ENCODE results near the gene MSRB3.

Gene MSRB3

DNA sequence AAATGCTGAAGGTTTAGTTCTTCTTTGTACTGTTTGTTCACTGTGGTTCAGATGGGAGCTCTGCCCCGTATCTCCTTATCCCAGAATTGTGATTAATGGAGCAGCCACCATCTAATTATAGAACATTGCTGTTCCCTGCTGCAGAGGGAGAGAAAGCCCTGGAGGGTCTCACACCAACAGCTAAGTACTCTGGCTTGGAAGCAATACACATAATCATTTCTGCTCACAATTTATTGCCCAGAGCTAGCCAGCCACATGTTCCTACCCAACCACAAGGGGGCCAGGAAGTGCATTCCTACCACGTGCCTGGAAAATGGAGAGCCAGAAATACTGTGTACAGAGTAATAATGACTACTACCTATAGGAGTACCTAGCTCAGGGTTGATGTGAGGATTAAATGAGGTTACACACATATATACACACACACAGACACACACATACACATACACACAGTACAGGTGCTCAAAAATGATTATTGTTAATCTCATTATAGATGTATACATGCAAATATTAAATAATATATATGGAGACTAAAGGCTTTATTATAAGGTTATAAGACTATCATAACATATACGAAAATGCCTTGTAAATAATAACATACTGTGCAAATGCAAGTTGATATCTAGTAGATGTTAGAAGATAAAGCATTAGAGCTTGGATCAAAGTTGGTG is 22.3 kb downstream of the MSRB3 start:
- peaks cover 0 to 16% of the 10 kb centered on the region in 2 experiments for H3K4me1 ChIP-seq (ENCODE audit: control insufficient read depth in 1 of 2, insufficient read depth in 1 of 2, low read depth in 1 of 2, low read length in 1 of 2)
- no peak overlapping the region for H3K27ac ChIP-seq
- H3K36me3 ChIP-seq = no peaks in the 10 kb centered on the region
- no peak overlapping the region for H3K4me3 ChIP-seq (ENCODE audit: low read depth in 1 of 2, low read length in 1 of 2)
- no peaks in the 10 kb centered on the region for H3K9me3 ChIP-seq
- TF ChIP-seq, protein P1, sequence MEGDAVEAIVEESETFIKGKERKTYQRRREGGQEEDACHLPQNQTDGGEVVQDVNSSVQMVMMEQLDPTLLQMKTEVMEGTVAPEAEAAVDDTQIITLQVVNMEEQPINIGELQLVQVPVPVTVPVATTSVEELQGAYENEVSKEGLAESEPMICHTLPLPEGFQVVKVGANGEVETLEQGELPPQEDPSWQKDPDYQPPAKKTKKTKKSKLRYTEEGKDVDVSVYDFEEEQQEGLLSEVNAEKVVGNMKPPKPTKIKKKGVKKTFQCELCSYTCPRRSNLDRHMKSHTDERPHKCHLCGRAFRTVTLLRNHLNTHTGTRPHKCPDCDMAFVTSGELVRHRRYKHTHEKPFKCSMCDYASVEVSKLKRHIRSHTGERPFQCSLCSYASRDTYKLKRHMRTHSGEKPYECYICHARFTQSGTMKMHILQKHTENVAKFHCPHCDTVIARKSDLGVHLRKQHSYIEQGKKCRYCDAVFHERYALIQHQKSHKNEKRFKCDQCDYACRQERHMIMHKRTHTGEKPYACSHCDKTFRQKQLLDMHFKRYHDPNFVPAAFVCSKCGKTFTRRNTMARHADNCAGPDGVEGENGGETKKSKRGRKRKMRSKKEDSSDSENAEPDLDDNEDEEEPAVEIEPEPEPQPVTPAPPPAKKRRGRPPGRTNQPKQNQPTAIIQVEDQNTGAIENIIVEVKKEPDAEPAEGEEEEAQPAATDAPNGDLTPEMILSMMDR (IDR thresholded peaks at IDR 0.05) = no peak
- no peaks in the 10 kb centered on the region for H3K27me3 ChIP-seq

DNA sequence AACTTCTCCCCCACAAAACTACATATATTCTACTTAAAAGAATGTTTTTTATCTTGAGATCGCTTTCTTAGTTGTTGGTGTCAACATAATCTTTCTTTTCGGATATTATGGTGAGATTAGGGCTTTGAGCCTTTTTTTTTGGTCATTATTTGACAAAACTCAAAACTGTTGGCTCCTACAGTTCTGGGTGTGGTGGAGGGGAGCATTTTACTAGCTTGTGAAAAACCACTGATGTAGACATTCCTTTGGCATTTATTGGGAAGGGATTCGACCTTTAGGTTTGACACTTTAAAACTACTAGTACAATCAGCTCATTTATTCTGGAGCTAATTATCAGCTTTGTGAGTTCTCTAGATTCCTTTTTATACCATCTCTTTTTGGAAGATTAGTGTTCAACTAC is 24.4 kb downstream of the MSRB3 start:
- TF ChIP-seq, protein P1 (IDR thresholded peaks at IDR 0.05) = no peak
- H3K27ac ChIP-seq = no peak overlapping the region
- H3K36me3 ChIP-seq = no peaks in the 10 kb centered on the region
- no peaks in the 10 kb centered on the region for H3K9me3 ChIP-seq
- H3K4me1 ChIP-seq (ENCODE audit: control insufficient read depth in 1 of 2, insufficient read depth in 1 of 2, low read depth in 1 of 2, low read length in 1 of 2) = peaks cover 6 to 25% of the 10 kb centered on the region in 2 experiments
- no peak overlapping the region for H3K4me3 ChIP-seq (ENCODE audit: low read depth in 1 of 2, low read length in 1 of 2)
- no peaks in the 10 kb centered on the region for H3K27me3 ChIP-seq

DNA sequence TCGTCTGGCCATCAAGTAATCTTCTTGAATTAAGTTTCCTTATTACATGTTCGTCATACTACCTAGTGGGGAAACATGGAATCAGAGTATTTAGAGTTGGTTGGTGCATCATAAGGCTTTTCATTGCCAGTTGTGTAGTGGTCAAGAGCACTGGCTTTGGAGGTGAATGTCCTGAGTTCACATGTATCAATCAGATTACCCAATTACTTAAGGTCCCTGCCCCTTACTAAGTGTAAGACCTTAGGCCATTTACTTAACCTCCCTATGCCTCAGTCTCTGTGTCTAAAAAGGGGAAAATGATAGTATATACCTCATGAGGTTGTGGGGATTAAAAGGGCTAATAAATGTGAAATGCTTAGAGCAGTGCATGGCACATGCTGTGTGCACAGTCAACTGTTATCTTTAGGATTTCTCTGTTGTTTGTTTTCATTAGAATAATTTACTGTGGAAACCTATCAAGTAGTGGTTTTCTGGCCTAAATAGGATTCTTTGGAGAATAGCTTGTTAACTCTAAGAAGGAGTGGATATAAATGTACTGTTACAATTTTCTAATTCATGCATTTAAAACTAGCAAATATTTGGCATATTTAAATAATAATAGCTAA is 27.0 kb downstream of the MSRB3 start:
- no peaks in the 10 kb centered on the region for H3K9me3 ChIP-seq
- H3K27ac ChIP-seq = no peak overlapping the region
- H3K4me1 ChIP-seq (ENCODE audit: control insufficient read depth in 1 of 2, insufficient read depth in 1 of 2, low read depth in 1 of 2, low read length in 1 of 2) = peaks cover 6 to 33% of the 10 kb centered on the region in 2 experiments
- H3K27me3 ChIP-seq = no peaks in the 10 kb centered on the region
- TF ChIP-seq, protein P1 (IDR thresholded peaks at IDR 0.05) = no peak
- H3K4me3 ChIP-seq (ENCODE audit: low read depth in 1 of 2, low read length in 1 of 2) = no peak overlapping the region
- no peaks in the 10 kb centered on the region for H3K36me3 ChIP-seq

DNA sequence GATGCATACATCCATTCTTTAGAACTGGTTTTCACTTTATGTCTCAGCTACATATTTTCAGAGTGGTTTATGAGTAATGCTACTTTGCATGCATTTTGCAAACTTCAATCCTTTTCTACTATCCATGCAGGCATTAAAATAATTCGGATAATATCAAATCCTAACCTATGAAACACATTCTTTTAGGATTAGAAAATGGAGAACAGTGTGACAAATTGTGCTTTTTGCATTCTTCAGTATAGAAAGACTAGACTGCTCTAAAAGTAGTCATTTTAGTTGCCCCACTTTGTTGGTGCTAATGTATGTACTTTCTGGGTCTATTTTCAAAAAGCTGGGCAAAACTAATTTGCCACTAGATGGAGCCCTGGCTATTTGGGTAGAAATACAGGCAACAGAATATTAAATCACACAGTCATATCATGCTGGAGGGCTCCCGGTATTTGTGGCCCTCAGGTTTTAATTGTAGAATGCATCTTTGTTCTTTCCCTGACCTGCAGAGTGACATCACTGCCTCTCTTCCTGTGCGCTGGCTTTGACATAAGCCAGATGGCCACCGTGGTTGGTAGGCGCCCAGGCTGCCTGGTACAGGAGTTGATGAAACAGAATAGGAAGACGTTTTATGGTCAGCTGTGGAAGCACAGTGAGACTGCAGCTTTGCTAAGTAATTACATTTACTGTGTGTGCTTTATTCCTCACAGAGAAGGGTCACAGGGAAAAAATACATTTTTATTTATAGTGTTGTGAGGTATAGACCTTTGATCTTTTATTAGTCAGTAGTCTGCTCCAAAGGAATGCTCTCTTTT is 28.1 kb downstream of the MSRB3 start:
- no peaks in the 10 kb centered on the region for H3K9me3 ChIP-seq
- H3K27ac ChIP-seq = peak overlapping the region; percentile 29
- no peak overlapping the region for H3K4me3 ChIP-seq (ENCODE audit: low read depth in 1 of 2, low read length in 1 of 2)

DNA sequence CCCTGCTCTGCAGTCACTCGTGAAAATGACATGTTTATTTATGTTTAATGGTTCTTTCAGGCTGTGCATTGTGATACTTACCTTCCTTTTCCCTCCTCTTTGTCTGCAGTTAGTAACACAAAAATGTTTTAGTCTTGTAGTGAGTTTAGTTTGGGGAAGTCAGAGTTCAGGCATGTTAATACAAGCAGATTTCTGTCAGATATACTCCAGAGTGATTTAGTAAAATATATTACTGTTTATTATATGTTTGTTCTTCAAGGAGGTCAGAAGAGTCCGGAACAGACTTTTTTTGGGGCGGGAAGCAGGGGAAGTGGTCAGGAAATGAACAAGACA is 28.7 kb downstream of the MSRB3 start:
- Histone ChIP-seq H3K9me3 (no peaks in the 10 kb centered on the region), H3K36me3 (no peaks in the 10 kb centered on the region), H3K4me3 (ENCODE audit: low read depth in 1 of 2, low read length in 1 of 2) (no peak overlapping the region), H3K27ac (peak overlapping the region; percentile 29), H3K27me3 (no peaks in the 10 kb centered on the region), H3K4me1 (ENCODE audit: control insufficient read depth in 1 of 2, insufficient read depth in 1 of 2, low read depth in 1 of 2, low read length in 1 of 2) (peaks cover 6 to 22% of the 10 kb centered on the region in 2 experiments)
- TF ChIP-seq, protein P1 (IDR thresholded peaks at IDR 0.05) = no peak

More for the DNA sequence above, 28.1 kb downstream of the MSRB3 start:
- Histone ChIP-seq H3K27me3 (no peaks in the 10 kb centered on the region), H3K4me1 (ENCODE audit: control insufficient read depth in 1 of 2, insufficient read depth in 1 of 2, low read depth in 1 of 2, low read length in 1 of 2) (peaks cover 6 to 22% of the 10 kb centered on the region in 2 experiments), H3K36me3 (no peaks in the 10 kb centered on the region)
- TF ChIP-seq, protein P1 (IDR thresholded peaks at IDR 0.05) = no peak
